SK-N-SH treated with all-trans-retinoic acid at 6 μM for 48 hours (cell line): ENCODE measurements around the gene ERCC4.

Source experiments
- CSDC2 ChIP-seq: fragments of 250-450 bp; sonication (Bioruptor Pico); IDR thresholded peaks from 2 replicates; pipeline ENCODE4 v1.5.0; 2020; ENCODE audit warnings: mild to moderate bottlenecking, moderate library complexity
- GLIS3 ChIP-seq: fragments of 250-450 bp; sonication (Bioruptor Pico); IDR thresholded peaks from 2 replicates; pipeline ENCODE4 v1.5.0; 2020; ENCODE audit warnings: mild to moderate bottlenecking, moderate library complexity
- PATZ1 ChIP-seq: fragments of 250-450 bp; sonication (Bioruptor Pico); IDR thresholded peaks from 2 replicates; pipeline ENCODE4 v1.8.0; 2020; ENCODE audit warnings: mild to moderate bottlenecking, moderate library complexity, borderline replicate concordance
- POU6F1 ChIP-seq: fragments of 250-450 bp; sonication (Bioruptor Pico); IDR thresholded peaks from 2 replicates; pipeline ENCODE4 v1.8.0; 2021; ENCODE audit warnings: low read depth, mild to moderate bottlenecking, moderate library complexity, borderline replicate concordance
- TSHZ2 ChIP-seq: fragments of 250-450 bp; sonication (Bioruptor Pico); IDR thresholded peaks from 2 replicates; pipeline ENCODE4 v1.5.0; 2020; ENCODE audit warnings: mild to moderate bottlenecking, moderate library complexity
- ZC3H10 ChIP-seq: fragments of 250-450 bp; sonication (Bioruptor Pico); IDR thresholded peaks from 2 replicates; pipeline ENCODE4 v1.5.1; 2021; ENCODE audit warnings: mild to moderate bottlenecking, moderate library complexity
- ZNF565 ChIP-seq: fragments of 450-650 bp; formaldehyde crosslinking; conservative IDR thresholded peaks from 2 replicates; pipeline ENCODE4 v1.5.0; 2020; ENCODE audit warnings: low read depth, mild to moderate bottlenecking, moderate library complexity
- ZNF70 ChIP-seq: fragments of 450-650 bp; formaldehyde crosslinking; IDR thresholded peaks from 2 replicates; pipeline ENCODE4 v1.5.0; 2020; ENCODE audit warnings: mild to moderate bottlenecking, moderate library complexity
- ZNF8 ChIP-seq: fragments of 450-650 bp; formaldehyde crosslinking; IDR thresholded peaks from 2 replicates; pipeline ENCODE4 v1.5.0; 2020; ENCODE audit warnings: mild to moderate bottlenecking, moderate library complexity

GRCh38 chr16:13977177-13977576 lies 57.2 kb downstream of the ERCC4 start:
- TF ChIP-seq POU6F1 (CRISPR knock-in tag) (no peak), GLIS3 (no peak), PATZ1 (CRISPR knock-in tag) (no peak), ZC3H10 (CRISPR knock-in tag) (no peak), CSDC2 (no peak), ZNF70 (CRISPR knock-in tag) (no peak), ZNF565 (CRISPR knock-in tag) (no peak), TSHZ2 (CRISPR knock-in tag) (no peak), ZNF8 (CRISPR knock-in tag) (no peak)
